DMS 273 treated with DMSO at 0.1 percent for 48 hours (cell line): ENCODE measurements around the gene JUN.
A peak's percentile ranks its signal among the peaks of the same experiment; 100 is the strongest.

Experiments used
- DNase-seq: peaks from one replicate; lab custom pipeline; 2025; lab: John Stamatoyannopoulos, UW

The JUN gene

DNA sequence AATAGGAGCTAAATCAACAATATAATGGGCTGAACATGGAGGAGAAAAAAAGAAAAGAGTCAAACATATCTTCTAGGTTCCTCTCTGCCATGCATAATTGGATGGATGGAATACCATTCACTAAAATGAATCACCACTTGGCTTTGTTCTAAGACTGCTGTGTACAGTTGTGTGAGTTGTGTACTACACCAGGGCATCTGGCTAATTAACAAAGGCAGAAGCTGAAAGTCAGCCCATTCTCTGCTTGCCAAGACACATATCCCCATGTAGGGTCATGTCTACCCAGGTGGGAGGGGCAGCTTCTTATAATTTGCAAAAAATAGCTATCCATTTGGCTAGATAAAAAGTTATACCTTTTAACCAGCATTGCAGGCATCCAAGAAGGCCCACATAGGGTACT lies 21.0 kb downstream of the JUN start:
- no peak for DNase-seq

DNA sequence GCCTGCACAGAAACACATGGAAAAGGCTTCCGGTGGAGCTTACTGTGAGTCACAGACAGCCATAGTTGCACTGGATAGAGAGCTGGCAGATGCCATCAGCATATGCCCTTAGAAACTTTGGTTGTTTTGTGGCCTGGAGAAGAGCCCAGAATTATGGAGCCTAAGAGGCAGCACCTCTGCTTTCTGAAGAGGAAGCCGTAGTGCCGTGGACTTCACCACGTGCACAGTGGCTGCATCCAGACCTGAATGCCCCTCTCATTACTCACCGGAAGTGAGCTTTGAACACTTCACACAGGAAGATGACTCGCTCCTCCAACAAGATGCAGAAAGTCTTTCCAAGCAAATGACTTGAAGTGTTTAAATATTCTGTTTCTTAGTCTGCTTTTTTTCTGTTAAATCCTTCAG lies 28.4 kb downstream of the JUN start:
- DNase-seq: peak; percentile 74

DNA sequence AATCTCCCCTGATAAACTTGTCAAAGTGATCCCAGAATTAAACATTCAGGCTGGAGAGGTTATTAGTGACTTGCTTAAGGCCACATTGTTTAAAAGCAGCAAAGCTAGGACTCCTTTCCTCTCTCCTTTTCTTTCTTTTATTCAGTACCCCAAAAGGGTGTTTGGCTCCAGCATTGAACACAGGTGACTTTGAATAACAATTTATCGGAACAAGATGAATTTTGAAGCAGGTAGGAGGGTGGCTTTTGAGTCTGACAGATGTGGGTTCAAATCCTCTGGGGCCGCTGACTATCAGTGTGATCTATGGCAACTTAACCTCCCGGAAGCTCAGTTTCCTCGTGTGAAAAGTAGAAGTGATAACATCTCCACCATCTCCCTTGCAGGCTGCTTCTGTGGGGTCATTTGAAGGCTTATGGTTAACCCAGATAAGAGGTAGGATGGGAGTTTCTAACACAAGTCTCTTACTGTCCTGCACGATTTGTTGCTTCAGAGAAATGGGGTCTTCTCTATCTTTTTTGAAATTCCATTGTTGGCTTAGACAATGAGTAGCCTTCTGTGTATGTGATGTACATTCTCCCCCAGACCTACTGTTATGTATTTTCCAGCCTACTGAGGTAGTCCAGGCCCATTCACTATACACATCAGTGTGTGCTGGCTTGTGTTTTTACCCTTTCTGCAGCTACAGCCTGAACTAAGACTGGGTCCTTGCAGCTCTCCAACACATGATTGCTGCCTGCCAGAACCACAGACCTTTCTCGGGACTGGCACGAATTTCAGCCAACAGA lies 29.0 kb downstream of the JUN start:
- no peak for DNase-seq

DNA sequence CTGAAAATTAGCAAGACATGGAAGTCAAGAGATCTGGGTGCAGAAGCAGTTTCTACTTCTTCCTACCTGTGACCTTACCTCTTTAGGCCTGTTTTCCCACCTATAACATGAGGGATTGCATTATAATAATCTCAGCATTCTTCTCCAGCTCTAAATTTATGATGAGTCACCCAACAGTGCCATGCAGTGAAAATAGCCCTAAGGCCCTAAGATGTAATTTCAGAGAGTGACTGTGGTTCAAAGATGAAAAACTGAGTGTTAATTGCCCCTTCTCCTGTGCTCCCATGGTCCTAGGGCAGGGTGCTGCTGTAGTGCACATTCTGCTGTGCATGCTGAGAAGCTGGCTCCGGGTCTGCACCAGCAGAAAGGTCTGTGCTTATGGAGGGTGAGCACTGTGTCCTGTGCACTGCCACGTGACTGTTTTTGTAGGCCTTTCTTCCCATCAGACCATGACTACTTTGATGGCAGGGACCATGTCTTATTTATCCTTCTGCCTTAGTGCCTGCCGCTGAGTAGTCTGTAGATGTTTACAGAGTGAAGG lies 29.7 kb downstream of the JUN start:
- DNase-seq: no peak

DNA sequence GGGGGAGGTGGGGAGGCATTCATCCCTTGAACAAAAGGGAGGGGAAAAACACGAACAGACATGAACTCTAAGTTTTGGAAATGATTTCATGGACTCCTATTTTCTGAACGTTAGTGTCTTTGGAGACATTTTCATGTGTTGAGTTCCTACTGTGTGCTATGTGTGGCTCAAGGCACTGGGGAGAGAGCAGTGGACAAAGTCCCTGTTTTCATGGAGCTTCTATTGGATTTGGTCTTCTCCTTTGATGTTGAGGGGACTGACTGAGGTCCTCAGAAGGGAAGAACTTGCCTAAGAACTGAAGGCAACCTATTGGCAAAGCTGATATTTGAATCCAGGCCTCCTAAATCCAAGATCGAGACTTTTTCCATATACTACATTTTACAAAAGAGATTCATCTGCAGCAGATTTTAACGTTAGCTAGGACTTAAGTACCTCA lies 30.4 kb downstream of the JUN start:
- no peak for DNase-seq

DNA sequence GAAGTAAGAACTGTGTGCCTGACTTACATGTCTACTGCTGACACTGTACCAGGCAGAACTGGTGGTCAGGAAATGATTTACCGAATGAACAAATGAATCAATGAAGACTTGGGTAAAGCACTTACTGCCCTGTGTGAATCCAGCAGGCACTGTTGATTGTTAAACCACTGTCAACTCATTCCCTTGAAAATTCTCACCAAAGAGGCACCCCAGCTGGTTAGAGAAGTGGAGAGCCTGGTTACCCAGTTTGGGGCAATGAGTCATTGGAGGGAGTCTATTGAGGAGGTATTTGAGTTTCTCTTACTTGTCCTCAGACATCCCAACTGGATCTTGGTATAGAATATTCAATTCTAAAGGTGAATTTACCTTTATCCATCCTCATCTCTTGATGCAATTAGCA lies 34.2 kb downstream of the JUN start:
- DNase-seq: no peak

DNA sequence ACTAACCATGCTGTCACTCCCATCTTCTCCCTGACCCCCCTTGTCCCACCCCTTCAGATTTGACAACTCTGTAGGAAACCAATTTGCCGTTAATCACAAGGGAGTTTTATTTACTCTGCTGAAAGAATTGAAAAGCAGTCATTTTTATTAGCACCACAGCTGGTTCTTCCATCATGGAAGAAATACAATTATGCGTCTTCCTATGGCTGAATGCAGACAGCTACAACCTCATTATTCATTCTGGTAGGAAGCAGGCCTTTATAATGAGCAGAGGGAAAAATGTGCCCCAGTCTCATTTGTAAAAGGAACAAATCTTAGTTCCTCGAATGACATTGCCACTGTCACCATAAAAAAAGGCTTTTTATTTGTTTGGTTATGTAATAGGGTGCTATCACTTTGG lies 35.2 kb downstream of the JUN start:
- DNase-seq: no peak

DNA sequence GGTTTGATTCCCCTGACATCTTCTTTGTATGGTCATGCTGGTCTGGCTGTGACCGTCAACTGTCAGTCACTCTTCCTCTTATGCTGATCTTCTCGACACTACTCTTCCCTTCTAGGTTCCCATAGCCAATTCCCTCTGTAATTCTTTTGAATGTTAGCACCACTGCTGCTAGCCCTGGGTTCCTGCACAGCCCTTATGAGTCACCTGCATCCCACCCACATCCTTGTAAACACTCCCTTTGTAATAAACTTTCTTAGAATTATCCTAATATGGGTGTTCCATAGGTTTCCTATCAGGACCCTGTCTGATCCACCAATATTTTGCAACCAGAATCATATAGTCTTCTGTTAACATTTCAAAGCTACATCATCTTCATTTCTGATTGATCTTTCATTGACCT lies 37.1 kb downstream of the JUN start:
- no peak for DNase-seq

DNA sequence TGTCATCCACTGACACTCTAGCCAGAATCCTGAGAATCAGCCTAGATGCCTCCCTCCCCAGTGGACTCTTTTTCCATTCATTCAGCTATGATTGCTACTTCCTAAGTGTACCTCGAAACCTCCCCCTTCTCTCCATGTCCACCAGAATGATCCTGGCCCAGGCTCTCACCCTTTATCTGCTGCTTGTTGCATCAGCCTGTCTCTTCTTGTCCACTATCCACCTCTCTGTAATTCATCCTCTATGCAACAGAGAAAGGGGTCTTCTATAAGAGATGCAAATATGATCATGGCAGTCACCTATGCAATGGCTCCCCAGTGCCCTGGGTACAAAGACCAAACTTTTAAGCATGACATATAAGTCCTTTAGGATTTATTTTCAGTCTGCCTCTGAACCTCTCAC lies 37.7 kb downstream of the JUN start:
- no peak for DNase-seq

DNA sequence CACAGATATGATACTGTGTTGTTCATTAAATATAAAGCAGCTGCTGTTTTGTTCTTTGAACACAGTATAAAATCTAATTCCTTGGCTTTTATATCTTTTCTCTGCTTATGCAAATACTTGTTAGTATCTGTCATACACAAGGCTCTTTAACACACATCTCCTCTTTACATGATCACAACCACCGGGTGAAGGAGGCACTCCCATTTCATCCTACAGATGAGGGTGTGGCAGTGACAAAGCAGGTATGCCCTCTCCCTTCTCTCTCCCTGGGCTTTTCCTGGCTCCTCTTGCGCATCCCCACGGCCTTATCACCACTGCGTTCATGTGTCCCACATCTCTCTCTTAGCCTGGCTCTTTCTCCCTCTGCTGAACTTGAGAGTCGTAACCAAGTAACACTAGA lies 38.2 kb downstream of the JUN start:
- no peak for DNase-seq

DNA sequence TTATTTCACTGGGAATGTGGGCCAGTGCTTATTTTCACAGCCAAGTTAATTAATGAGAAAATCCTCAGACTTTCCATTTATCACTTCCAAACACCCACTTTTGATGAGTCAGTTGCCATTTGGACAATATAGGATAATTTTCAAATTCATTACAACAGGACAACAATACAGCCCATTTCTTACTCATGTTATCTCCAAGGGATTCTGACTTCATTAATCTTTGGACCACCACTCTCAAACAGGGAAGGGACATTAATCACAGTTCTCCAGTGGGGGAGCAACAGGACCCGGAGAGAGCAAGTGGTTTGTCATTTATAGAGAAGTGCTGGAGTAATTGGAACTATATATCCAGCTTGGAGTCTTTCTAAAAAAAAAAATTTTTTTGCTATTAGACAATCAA lies 38.7 kb downstream of the JUN start:
- DNase-seq: no peak

DNA sequence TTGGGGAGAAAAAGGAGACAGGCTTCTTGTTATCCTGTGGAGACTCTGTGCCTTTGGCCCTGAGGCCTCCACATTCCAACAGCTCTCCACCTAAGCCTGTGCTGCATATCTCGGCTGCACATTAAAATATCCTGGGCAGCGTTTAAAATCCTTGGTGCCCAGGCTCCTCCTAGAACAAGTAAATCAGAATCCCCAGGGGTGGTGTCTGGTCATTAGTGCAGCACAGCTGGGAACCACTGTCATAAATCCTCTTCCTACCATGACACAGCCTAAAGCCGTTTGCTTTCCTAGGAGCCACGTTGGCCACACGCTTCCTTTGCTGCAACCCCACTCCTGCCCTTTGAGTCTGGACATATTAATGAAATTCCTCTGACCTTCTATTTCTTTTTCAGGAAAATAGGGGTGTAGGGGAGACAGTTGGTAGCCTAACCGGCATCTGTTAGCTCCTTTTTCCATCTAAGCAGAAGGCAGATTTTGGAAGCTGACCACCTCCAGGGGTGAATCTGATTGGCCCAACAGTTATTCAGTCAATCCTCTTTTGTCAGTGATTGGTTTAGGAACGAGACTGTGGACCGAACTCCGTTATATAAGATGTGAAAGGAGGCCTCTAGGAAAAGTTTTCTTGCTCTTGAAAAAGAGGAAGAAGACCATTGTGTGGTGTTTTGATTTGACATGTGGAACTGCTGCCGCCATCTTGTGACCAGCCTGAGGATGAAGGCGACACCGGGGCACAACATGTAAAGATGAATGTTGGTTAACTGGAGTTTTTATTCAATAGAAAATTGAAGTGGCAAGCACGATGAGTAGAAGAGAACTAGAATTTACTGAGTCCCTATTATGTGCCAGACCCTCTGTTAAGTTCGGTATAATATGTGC lies 41.9 kb downstream of the JUN start:
- no peak for DNase-seq

DNA sequence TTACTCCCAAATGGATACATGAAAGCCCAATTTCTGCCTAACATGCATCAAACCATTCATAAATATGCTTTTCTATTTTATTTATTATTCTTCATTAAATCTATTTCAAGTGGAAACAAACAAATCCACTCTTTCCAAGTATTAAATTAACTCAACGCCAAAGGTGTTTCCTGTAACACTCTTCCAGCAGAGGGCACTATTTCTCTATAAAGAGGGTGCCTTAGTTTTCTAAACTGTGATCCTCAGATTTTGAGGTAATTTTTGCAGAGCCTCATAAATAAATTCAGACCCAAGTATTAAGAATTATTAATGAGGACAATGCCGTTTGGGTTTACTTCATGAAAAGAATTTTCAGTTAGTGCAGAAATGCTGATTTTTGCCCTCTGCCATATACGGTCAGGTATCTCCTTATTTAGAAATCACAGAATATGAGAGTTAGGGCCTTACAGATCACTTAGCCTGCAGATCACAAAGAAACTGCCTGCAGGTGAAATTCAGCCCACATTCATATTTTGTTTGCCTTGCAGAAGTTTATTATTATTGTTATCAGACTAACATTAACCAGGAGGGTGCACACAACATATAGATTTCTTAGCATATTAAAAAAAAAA lies 43.9 kb downstream of the JUN start:
- DNase-seq: no peak

DNA sequence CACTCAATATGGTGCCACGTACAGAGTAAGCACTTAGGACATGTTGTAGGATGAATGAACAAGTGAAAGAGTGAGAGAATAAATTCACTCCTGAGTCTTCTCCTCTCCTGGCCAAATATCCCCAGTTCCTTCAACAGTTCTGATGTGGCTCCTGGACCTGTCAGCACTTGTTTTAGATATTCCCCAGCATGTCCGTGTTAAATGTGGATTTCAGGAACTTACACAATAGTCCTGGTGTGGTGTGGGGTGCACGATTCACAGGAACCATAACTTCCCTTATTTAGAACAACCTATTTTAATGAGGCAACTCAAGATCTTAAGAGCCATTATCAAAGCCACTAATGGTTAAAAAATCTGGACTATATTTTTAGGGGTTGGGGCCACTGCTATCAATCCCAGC lies 45.0 kb downstream of the JUN start:
- DNase-seq: no peak

DNA sequence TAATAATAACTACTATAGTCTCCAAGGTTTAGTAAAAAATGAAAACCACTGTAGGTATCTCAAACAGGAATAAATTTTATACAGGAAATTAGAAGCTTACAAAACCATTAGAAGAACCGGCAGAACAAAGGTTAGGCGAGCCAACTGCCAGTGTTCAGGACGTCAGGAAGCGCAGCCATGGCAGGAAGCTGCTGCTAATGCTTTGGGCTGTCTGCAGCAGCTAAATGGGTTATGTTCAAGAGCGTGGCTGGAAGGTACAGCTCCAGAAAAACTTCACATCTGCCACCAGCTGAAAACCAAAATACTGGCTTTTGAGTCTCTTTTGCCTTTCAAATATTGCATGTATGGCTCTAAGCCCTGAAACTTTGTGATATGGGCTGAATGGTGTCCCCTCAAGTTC lies 48.3 kb downstream of the JUN start:
- DNase-seq: no peak

DNA sequence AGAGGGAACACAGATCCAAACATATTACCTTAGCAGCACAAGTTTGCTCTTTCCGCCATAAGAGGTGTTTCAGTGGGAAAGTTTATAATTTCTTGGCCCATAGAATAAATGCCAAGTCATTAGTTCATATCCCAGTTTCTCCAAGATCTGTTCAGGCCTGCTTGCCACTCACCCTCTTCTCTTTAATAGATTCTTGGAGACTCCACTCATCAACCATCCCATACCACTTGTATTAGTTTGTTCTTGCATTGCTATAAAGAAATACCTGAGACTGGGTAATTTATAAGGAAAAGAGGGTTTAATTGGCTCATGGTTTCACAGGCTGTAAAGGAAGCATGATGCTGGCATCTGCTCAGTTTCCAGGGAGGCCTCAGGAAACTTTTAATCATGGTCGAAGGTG lies 49.2 kb downstream of the JUN start:
- no peak for DNase-seq

DNA sequence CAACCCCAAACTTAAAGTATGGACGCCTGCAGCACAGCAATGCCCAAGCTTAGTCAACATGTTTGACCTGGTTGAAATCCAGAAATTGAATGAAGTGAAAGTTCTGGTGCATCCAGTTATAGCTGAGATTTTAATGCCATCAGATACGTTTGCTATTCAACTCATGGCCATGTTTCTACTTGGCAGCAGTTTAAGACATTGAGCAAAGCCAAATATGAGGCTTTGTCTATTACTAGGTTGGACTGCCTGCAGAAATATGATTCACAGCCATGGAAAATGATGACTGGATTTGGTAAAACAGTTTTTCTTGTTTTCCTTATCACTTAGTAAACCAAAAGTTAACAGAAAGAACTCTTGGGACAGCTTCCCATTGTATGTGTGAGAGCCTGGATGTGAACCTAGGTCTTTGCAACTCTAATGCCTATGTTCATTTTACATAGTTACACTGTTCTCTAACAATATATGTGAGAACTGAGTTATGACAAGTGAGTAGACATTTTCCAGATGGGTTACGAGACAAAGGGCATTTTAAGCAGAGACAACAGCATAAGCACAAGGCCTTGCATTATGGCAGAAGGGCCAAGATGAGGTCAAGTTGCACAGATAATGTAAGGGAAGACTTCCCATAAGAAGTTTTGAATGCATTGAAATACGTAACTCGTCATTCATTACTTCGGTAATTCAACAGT lies 51.6 kb downstream of the JUN start:
- DNase-seq: no peak
